ENCODE measurements around the gene MGLL.

The MGLL gene

DNA sequence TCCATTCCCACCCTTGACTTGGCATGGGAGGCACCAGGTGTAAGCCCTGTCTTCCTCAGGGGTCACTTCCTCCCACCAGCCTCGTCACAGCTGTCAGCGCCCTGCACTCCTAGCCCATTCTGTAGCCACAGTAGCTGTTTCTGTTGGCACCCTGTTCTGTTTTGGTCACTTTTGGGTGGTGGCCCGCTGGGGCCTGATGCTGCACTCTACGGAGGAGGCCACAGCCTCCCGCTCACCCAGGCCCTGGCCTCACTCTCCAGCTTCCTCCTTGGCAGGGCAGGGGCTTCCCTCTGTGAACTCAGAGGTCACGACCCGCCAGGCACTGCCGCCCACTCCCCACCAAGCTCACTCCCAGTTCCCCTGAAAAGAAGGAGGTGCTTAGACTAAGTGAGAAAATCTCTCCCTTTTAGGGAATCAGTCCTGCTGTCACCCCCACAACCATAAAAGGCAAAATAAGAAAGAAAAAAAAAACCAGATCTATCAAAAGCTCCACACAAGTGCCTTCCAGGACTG, 68.4 kb downstream of the MGLL start:
- TF ChIP-seq, protein P1, sequence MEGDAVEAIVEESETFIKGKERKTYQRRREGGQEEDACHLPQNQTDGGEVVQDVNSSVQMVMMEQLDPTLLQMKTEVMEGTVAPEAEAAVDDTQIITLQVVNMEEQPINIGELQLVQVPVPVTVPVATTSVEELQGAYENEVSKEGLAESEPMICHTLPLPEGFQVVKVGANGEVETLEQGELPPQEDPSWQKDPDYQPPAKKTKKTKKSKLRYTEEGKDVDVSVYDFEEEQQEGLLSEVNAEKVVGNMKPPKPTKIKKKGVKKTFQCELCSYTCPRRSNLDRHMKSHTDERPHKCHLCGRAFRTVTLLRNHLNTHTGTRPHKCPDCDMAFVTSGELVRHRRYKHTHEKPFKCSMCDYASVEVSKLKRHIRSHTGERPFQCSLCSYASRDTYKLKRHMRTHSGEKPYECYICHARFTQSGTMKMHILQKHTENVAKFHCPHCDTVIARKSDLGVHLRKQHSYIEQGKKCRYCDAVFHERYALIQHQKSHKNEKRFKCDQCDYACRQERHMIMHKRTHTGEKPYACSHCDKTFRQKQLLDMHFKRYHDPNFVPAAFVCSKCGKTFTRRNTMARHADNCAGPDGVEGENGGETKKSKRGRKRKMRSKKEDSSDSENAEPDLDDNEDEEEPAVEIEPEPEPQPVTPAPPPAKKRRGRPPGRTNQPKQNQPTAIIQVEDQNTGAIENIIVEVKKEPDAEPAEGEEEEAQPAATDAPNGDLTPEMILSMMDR (IDR thresholded peaks at IDR 0.05; ENCODE audit: insufficient read depth, low read length): no peak
- DNase-seq (ENCODE audit: low read depth in 1 of 2, low spot score in 1 of 2): no peak
- Histone ChIP-seq H3K27me3 (ENCODE audit: insufficient read depth, poor library complexity, severe bottlenecking) (no peaks in the 10 kb centered on the region), H3K27ac (replicated peaks) (no peak overlapping the region), H3K4me3 (replicated peaks; ENCODE audit: insufficient read depth, low read length) (no peak overlapping the region)

DNA sequence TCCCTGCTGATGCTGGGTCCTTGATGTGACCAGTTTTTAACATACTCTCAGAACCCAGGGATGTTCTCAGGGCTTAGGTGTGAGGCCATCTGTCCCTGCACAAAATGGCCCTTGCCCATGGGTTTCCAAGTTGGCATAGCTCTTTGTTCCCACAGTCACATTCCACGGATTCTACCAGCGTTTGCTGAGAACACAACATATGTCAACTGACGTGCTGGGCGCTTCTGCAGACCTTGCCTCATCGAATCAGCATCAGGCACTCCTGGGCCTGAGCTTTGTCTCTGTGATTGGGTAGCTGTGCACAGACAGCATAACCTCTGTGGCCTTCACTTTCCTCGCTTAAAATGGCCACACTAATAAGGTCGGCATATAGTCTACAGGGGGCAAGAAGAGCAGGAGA, 69.0 kb downstream of the MGLL start:
- no peak overlapping the region for H3K27ac ChIP-seq (replicated peaks)
- TF ChIP-seq GABPA (IDR thresholded peaks at IDR 0.05; ENCODE audit: low read depth) (no peak), POLR2AphosphoS5 (IDR thresholded peaks at IDR 0.05; ENCODE audit: low read depth) (no peak), SPI1 (IDR thresholded peaks at IDR 0.05; ENCODE audit: borderline replicate concordance, low read depth) (no peak)
- TF ChIP-seq, protein P2, sequence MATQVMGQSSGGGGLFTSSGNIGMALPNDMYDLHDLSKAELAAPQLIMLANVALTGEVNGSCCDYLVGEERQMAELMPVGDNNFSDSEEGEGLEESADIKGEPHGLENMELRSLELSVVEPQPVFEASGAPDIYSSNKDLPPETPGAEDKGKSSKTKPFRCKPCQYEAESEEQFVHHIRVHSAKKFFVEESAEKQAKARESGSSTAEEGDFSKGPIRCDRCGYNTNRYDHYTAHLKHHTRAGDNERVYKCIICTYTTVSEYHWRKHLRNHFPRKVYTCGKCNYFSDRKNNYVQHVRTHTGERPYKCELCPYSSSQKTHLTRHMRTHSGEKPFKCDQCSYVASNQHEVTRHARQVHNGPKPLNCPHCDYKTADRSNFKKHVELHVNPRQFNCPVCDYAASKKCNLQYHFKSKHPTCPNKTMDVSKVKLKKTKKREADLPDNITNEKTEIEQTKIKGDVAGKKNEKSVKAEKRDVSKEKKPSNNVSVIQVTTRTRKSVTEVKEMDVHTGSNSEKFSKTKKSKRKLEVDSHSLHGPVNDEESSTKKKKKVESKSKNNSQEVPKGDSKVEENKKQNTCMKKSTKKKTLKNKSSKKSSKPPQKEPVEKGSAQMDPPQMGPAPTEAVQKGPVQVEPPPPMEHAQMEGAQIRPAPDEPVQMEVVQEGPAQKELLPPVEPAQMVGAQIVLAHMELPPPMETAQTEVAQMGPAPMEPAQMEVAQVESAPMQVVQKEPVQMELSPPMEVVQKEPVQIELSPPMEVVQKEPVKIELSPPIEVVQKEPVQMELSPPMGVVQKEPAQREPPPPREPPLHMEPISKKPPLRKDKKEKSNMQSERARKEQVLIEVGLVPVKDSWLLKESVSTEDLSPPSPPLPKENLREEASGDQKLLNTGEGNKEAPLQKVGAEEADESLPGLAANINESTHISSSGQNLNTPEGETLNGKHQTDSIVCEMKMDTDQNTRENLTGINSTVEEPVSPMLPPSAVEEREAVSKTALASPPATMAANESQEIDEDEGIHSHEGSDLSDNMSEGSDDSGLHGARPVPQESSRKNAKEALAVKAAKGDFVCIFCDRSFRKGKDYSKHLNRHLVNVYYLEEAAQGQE (IDR thresholded peaks at IDR 0.05; ENCODE audit: insufficient replicate concordance, low read depth): no peak
- TF ChIP-seq, protein P1 (IDR thresholded peaks at IDR 0.05; ENCODE audit: insufficient read depth, low read length): no peak
- DNase-seq (ENCODE audit: low read depth in 1 of 2, low spot score in 1 of 2): no peak
- no peaks in the 10 kb centered on the region for H3K27me3 ChIP-seq (ENCODE audit: insufficient read depth, poor library complexity, severe bottlenecking)
- H3K4me3 ChIP-seq (replicated peaks; ENCODE audit: insufficient read depth, low read length): no peak overlapping the region

DNA sequence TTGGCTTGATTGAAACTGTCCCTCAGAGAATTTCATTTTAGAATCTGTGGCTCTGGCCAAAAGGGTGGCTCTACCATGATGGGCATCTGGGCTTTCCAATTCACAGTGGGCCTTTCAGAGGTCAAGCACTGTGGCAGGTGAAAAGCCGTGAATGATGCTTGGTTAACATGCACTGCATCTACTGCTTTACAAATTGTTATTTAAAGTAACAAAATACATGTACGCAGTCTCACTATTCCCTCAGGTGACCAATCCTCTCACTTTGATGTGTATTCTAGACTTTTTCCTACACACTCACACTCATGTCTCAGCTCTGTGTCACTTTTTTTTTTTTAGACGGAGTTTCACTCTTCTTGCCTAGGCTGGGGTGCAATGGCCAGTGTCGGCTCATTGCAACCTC, 70.5 kb downstream of the MGLL start:
- Histone ChIP-seq H3K27ac (replicated peaks) (no peak overlapping the region), H3K27me3 (ENCODE audit: insufficient read depth, poor library complexity, severe bottlenecking) (no peaks in the 10 kb centered on the region), H3K4me3 (replicated peaks; ENCODE audit: insufficient read depth, low read length) (no peak overlapping the region)
- no peak for DNase-seq (ENCODE audit: low read depth in 1 of 2, low spot score in 1 of 2)
- TF ChIP-seq, protein P2 (IDR thresholded peaks at IDR 0.05; ENCODE audit: insufficient replicate concordance, low read depth): no peak
- TF ChIP-seq POLR2AphosphoS5 (IDR thresholded peaks at IDR 0.05; ENCODE audit: low read depth) (no peak), SPI1 (IDR thresholded peaks at IDR 0.05; ENCODE audit: borderline replicate concordance, low read depth) (no peak), GABPA (IDR thresholded peaks at IDR 0.05; ENCODE audit: low read depth) (no peak)
- TF ChIP-seq, protein P1 (IDR thresholded peaks at IDR 0.05; ENCODE audit: insufficient read depth, low read length): no peak

DNA sequence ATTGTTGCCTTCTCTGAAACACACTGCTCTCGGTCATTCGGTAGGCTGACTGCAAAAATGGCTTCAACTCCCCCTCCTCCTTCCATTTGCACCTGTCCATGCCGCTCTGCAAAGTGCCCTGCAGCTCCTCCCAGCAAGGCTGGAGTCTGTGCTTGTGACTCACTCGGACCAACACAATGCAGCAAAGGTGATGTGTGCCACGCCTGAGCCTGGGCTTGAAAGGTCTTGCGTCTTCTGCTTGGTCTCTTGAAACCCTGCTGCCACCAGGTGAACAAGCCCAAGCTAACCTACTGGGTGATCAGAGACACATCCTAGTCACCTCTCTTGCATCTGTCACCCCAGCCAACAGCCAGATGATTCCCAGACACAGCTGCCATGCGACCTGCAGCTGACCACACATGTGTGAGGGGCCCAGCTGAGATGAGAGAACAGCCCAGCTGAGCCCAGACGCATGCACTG, 71.1 kb downstream of the MGLL start:
- H3K4me3 ChIP-seq (replicated peaks; ENCODE audit: insufficient read depth, low read length): no peak overlapping the region
- no peak overlapping the region for H3K27ac ChIP-seq (replicated peaks)
- no peaks in the 10 kb centered on the region for H3K27me3 ChIP-seq (ENCODE audit: insufficient read depth, poor library complexity, severe bottlenecking)
- DNase-seq (ENCODE audit: low read depth in 1 of 2, low spot score in 1 of 2): no peak
- TF ChIP-seq POLR2AphosphoS5 (IDR thresholded peaks at IDR 0.05; ENCODE audit: low read depth): no peak
- no peak for TF ChIP-seq SPI1 (IDR thresholded peaks at IDR 0.05; ENCODE audit: borderline replicate concordance, low read depth)
- TF ChIP-seq, protein P2 (IDR thresholded peaks at IDR 0.05; ENCODE audit: insufficient replicate concordance, low read depth): no peak
- TF ChIP-seq, protein P1 (IDR thresholded peaks at IDR 0.05; ENCODE audit: insufficient read depth, low read length): no peak

All from HL-60 (cell line).